GM10266 (cell line): Measurements from ENCODE around the gene RIPOR3.
A peak's percentile ranks its signal among the peaks of the same experiment; 100 is the strongest.

Experiments
- DNase-seq: peaks from one replicate; pipeline ENCODE4 v3.0.0; 2012; ENCODE audit errors: extremely low spot score
- CTCF ChIP-seq: IDR thresholded peaks from 2 replicates; pipeline ENCODE4 v1.5.1; 2012; ENCODE audit warnings: mild to moderate bottlenecking, low read depth; ENCODE audit not compliant: control insufficient read depth, insufficient read depth; ENCODE audit errors: missing control alignments

Gene RIPOR3

GRCh38 chr20:50726955-50727791 is 35.8 kb upstream of the RIPOR3 start:
- no peak for TF ChIP-seq CTCF
- DNase-seq = no peak

GRCh38 chr20:50725724-50726005 is 34.3 kb upstream of the RIPOR3 start:
- TF ChIP-seq CTCF = no peak
- DNase-seq = no peak

GRCh38 chr20:50724851-50725723 is 33.7 kb upstream of the RIPOR3 start:
- TF ChIP-seq CTCF = no peak
- DNase-seq = peak; percentile 32

- TF ChIP-seq CTCF = no peak
- DNase-seq = no peak
Observed at GRCh38 chr20:50724112-50724725, 32.9 kb upstream of the RIPOR3 start.

GRCh38 chr20:50723672-50724071 is 32.3 kb upstream of the RIPOR3 start:
- TF ChIP-seq CTCF = no peak
- no peak for DNase-seq

- TF ChIP-seq CTCF = no peak
- no peak for DNase-seq
Observed at GRCh38 chr20:50722424-50723155, 31.2 kb upstream of the RIPOR3 start.

- no peak for DNase-seq
Observed at GRCh38 chr20:50721881-50722281, 30.5 kb upstream of the RIPOR3 start.

More at GRCh38 chr20:50721881-50722281, 30.5 kb upstream of the RIPOR3 start:
- no peak for TF ChIP-seq CTCF
